Ishikawa (cell line): ENCODE results near the gene ERBB4.

Experiments used
- CEBPB ChIP-seq: IDR thresholded peaks from 2 replicates; pipeline ENCODE4 v1.6.1; 2012
- CREB1 ChIP-seq: IDR thresholded peaks from 2 replicates; pipeline ENCODE4 v1.6.1; 2012; ENCODE audit warnings: low read depth
- EP300 ChIP-seq: IDR thresholded peaks from 2 replicates; pipeline ENCODE4 v1.6.1; 2012; ENCODE audit warnings: borderline replicate concordance
- FOXM1 ChIP-seq: IDR thresholded peaks from 2 replicates; pipeline ENCODE4 v1.6.1; 2012; ENCODE audit warnings: low read depth, borderline replicate concordance
- NFIC ChIP-seq: IDR thresholded peaks from 2 replicates; pipeline ENCODE4 v1.6.1; 2012
- RAD21 ChIP-seq: IDR thresholded peaks from 2 replicates; pipeline ENCODE4 v1.6.1; 2012; ENCODE audit warnings: low read depth
- REST ChIP-seq: IDR thresholded peaks from 2 replicates; pipeline ENCODE4 v1.6.1; 2012; ENCODE audit warnings: low read depth, mild to moderate bottlenecking
- TEAD4 ChIP-seq: IDR thresholded peaks from 2 replicates; pipeline ENCODE4 v1.6.1; 2012
- YY1 ChIP-seq: IDR thresholded peaks from 2 replicates; pipeline ENCODE4 v1.6.1; 2012; ENCODE audit warnings: low read depth
- ZBTB7A ChIP-seq: IDR thresholded peaks from 2 replicates; pipeline ENCODE4 v1.6.1; 2012; ENCODE audit warnings: low read depth
- TF ChIP-seq, protein P1 (sequence below): IDR thresholded peaks from 2 replicates; pipeline ENCODE4 v1.6.1; 2012

GRCh38 chr2:212530373-212530772, 8.2 kb downstream of the ERBB4 start:
- TF ChIP-seq RAD21, result no peak
- no peak for TF ChIP-seq EP300
- TF ChIP-seq, protein P1, sequence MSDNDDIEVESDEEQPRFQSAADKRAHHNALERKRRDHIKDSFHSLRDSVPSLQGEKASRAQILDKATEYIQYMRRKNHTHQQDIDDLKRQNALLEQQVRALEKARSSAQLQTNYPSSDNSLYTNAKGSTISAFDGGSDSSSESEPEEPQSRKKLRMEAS, result no peak
- no peak for TF ChIP-seq TEAD4
- no peak for TF ChIP-seq CREB1
- no peak for TF ChIP-seq REST
- no peak for TF ChIP-seq FOXM1
- no peak for TF ChIP-seq CEBPB
- no peak for TF ChIP-seq NFIC
- no peak for TF ChIP-seq ZBTB7A
- TF ChIP-seq YY1, result no peak
